NCI-H1436 treated with DMSO at 0.1 percent for 48 hours (cell line): Measurements from ENCODE around the gene UTS2B.

ENCODE experiments used
- DNase-seq: peaks from one replicate; lab custom pipeline; 2025; lab: John Stamatoyannopoulos, UW

UTS2B gene

GRCh38 chr3:191321019-191321767 is 9.1 kb downstream of the UTS2B start:
- DNase-seq: no peak

- no peak for DNase-seq
Observed at GRCh38 chr3:191320316-191320715, 10.0 kb downstream of the UTS2B start.

- DNase-seq: no peak
Observed at GRCh38 chr3:191316876-191317603, 13.3 kb downstream of the UTS2B start.

GRCh38 chr3:191314109-191314728 is 16.1 kb downstream of the UTS2B start:
- no peak for DNase-seq

GRCh38 chr3:191313296-191313695 is 17.0 kb downstream of the UTS2B start:
- no peak for DNase-seq

- no peak for DNase-seq
Observed at GRCh38 chr3:191307341-191307740, 23.0 kb downstream of the UTS2B start.

GRCh38 chr3:191306428-191306827 is 23.9 kb downstream of the UTS2B start:
- DNase-seq: no peak

GRCh38 chr3:191303596-191303995 is 26.7 kb downstream of the UTS2B start:
- no peak for DNase-seq

GRCh38 chr3:191302451-191302850 is 27.9 kb downstream of the UTS2B start:
- no peak for DNase-seq

- DNase-seq: no peak
Observed at GRCh38 chr3:191301782-191302411, 28.4 kb downstream of the UTS2B start.

- no peak for DNase-seq
Observed at GRCh38 chr3:191301017-191301416, 29.3 kb downstream of the UTS2B start.

GRCh38 chr3:191300422-191300821 is 29.9 kb downstream of the UTS2B start:
- DNase-seq: no peak

GRCh38 chr3:191298846-191299245 is 31.5 kb downstream of the UTS2B start:
- no peak for DNase-seq

GRCh38 chr3:191296041-191296541 is 34.2 kb downstream of the UTS2B start:
- DNase-seq: no peak

- no peak for DNase-seq
Observed at GRCh38 chr3:191294291-191294690, 36.0 kb downstream of the UTS2B start.

GRCh38 chr3:191292243-191293015 is 37.9 kb downstream of the UTS2B start:
- DNase-seq: no peak

GRCh38 chr3:191290311-191291025 is 39.9 kb downstream of the UTS2B start:
- no peak for DNase-seq

- DNase-seq: no peak
Observed at GRCh38 chr3:191283400-191283799, 46.9 kb downstream of the UTS2B start.

GRCh38 chr3:191282251-191283185 is 47.8 kb downstream of the UTS2B start:
- no peak for DNase-seq

- DNase-seq: no peak
Observed at GRCh38 chr3:191280882-191281281, 49.4 kb downstream of the UTS2B start.
